SK-N-SH treated with all-trans-retinoic acid at 6 μM for 48 hours (cell line): ENCODE measurements around the gene DYRK4.
A peak's percentile ranks its signal among the peaks of the same experiment; 100 is the strongest.

ENCODE experiments used
- ATAC-seq: fragments of 200-7000 bp; cut with Tn5 transposase; 3 replicates; pipeline ENCODE4 v1.9.1; 2020; ENCODE audit warnings: mild to moderate bottlenecking, moderate library complexity
- ARNTL ChIP-seq: fragments of 450-650 bp; formaldehyde crosslinking; IDR thresholded peaks from 2 replicates; pipeline ENCODE4 v1.5.0; 2020; ENCODE audit warnings: low read depth, mild to moderate bottlenecking, moderate library complexity, borderline replicate concordance
- BACH2 ChIP-seq: fragments of 250-450 bp; sonication (Bioruptor Pico); IDR thresholded peaks from 2 replicates; pipeline ENCODE4 v1.9.0; 2021; ENCODE audit warnings: mild to moderate bottlenecking, borderline replicate concordance
- CSDC2 ChIP-seq: fragments of 250-450 bp; sonication (Bioruptor Pico); IDR thresholded peaks from 2 replicates; pipeline ENCODE4 v1.5.0; 2020; ENCODE audit warnings: mild to moderate bottlenecking, moderate library complexity
- ESRRG ChIP-seq: fragments of 250-450 bp; sonication (Bioruptor Pico); IDR thresholded peaks from 2 replicates; pipeline ENCODE4 v1.6.1; 2021; ENCODE audit warnings: mild to moderate bottlenecking
- GLIS3 ChIP-seq: fragments of 250-450 bp; sonication (Bioruptor Pico); IDR thresholded peaks from 2 replicates; pipeline ENCODE4 v1.5.0; 2020; ENCODE audit warnings: mild to moderate bottlenecking, moderate library complexity
- ISL1 ChIP-seq: fragments of 250-450 bp; sonication (Bioruptor Pico); IDR thresholded peaks from 2 replicates; pipeline ENCODE4 v2.1.2; 2022; ENCODE audit warnings: mild to moderate bottlenecking, moderate library complexity
- OSR1 ChIP-seq: fragments of 250-450 bp; sonication (Bioruptor Pico); IDR thresholded peaks from 2 replicates; pipeline ENCODE4 v1.8.0; 2022; ENCODE audit warnings: moderate library complexity, mild to moderate bottlenecking, inconsistent platforms
- PATZ1 ChIP-seq: fragments of 250-450 bp; sonication (Bioruptor Pico); IDR thresholded peaks from 2 replicates; pipeline ENCODE4 v1.8.0; 2020; ENCODE audit warnings: mild to moderate bottlenecking, moderate library complexity, borderline replicate concordance
- POU6F1 ChIP-seq: fragments of 250-450 bp; sonication (Bioruptor Pico); IDR thresholded peaks from 2 replicates; pipeline ENCODE4 v1.8.0; 2021; ENCODE audit warnings: low read depth, mild to moderate bottlenecking, moderate library complexity, borderline replicate concordance
- PPARA ChIP-seq: fragments of 250-450 bp; sonication (Bioruptor Pico); IDR thresholded peaks from 2 replicates; pipeline ENCODE4 v1.5.0; 2020; ENCODE audit warnings: mild to moderate bottlenecking, borderline replicate concordance
- RARB ChIP-seq: fragments of 250-450 bp; sonication (Bioruptor Pico); IDR thresholded peaks from 2 replicates; pipeline ENCODE4 v1.8.0; 2021; ENCODE audit warnings: mild to moderate bottlenecking, moderate library complexity
- SNAI2 ChIP-seq: fragments of 250-450 bp; sonication (Bioruptor Pico); IDR thresholded peaks from 2 replicates; pipeline ENCODE4 v1.5.0; 2020; ENCODE audit warnings: mild to moderate bottlenecking, moderate library complexity
- TCF4 ChIP-seq: fragments of 250-450 bp; sonication (Bioruptor Pico); IDR thresholded peaks from 2 replicates; pipeline ENCODE4 v1.8.0; 2021; ENCODE audit warnings: mild to moderate bottlenecking, moderate library complexity, borderline replicate concordance
- TOX ChIP-seq: fragments of 250-450 bp; sonication (Bioruptor Pico); IDR thresholded peaks from 2 replicates; pipeline ENCODE4 v1.8.0; 2021; ENCODE audit warnings: mild to moderate bottlenecking, moderate library complexity, borderline replicate concordance
- ZC3H10 ChIP-seq: fragments of 250-450 bp; sonication (Bioruptor Pico); IDR thresholded peaks from 2 replicates; pipeline ENCODE4 v1.5.1; 2021; ENCODE audit warnings: mild to moderate bottlenecking, moderate library complexity
- ZFP3 ChIP-seq: fragments of 250-450 bp; sonication (Bioruptor Pico); IDR thresholded peaks from 2 replicates; pipeline ENCODE4 v1.5.0; 2020; ENCODE audit warnings: mild to moderate bottlenecking, moderate library complexity
- ZFP30 ChIP-seq: fragments of 450-650 bp; formaldehyde crosslinking; IDR thresholded peaks from 2 replicates; pipeline ENCODE4 v1.5.0; 2022; ENCODE audit warnings: mild to moderate bottlenecking, moderate library complexity
- ZNF565 ChIP-seq: fragments of 450-650 bp; formaldehyde crosslinking; conservative IDR thresholded peaks from 2 replicates; pipeline ENCODE4 v1.5.0; 2020; ENCODE audit warnings: low read depth, mild to moderate bottlenecking, moderate library complexity
- ZNF70 ChIP-seq: fragments of 450-650 bp; formaldehyde crosslinking; IDR thresholded peaks from 2 replicates; pipeline ENCODE4 v1.5.0; 2020; ENCODE audit warnings: mild to moderate bottlenecking, moderate library complexity
- ZNF8 ChIP-seq: fragments of 450-650 bp; formaldehyde crosslinking; IDR thresholded peaks from 2 replicates; pipeline ENCODE4 v1.5.0; 2020; ENCODE audit warnings: mild to moderate bottlenecking, moderate library complexity
- TF ChIP-seq, protein P1 (sequence below): fragments of 250-450 bp; sonication (Bioruptor Pico); IDR thresholded peaks from 2 replicates; pipeline ENCODE4 v1.5.1; 2021; ENCODE audit warnings: mild to moderate bottlenecking, moderate library complexity
- TF ChIP-seq, protein P2 (sequence below): fragments of 250-450 bp; sonication (Bioruptor Pico); IDR thresholded peaks from 2 replicates; pipeline ENCODE4 v1.5.0; 2020; ENCODE audit warnings: mild to moderate bottlenecking, moderate library complexity

The DYRK4 gene

GRCh38 chr12:4586500-4586899, 24.5 kb downstream of the DYRK4 start:
- peak; percentile 41; the same call in 2 of the 3 replicates for ATAC-seq
- TF ChIP-seq, protein P1, sequence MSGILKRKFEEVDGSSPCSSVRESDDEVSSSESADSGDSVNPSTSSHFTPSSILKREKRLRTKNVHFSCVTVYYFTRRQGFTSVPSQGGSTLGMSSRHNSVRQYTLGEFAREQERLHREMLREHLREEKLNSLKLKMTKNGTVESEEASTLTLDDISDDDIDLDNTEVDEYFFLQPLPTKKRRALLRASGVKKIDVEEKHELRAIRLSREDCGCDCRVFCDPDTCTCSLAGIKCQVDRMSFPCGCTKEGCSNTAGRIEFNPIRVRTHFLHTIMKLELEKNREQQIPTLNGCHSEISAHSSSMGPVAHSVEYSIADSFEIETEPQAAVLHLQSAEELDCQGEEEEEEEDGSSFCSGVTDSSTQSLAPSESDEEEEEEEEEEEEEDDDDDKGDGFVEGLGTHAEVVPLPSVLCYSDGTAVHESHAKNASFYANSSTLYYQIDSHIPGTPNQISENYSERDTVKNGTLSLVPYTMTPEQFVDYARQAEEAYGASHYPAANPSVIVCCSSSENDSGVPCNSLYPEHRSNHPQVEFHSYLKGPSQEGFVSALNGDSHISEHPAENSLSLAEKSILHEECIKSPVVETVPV (CRISPR knock-in tag), result no peak
- no peak for TF ChIP-seq OSR1 (CRISPR knock-in tag)
- TF ChIP-seq ZNF565, result no peak
- TF ChIP-seq POU6F1 (CRISPR knock-in tag), result no peak
- TF ChIP-seq ARNTL, result no peak
- no peak for TF ChIP-seq TOX (CRISPR knock-in tag)
- no peak for TF ChIP-seq ISL1 (CRISPR knock-in tag)
- no peak for TF ChIP-seq ESRRG (CRISPR knock-in tag)
- TF ChIP-seq RARB (CRISPR knock-in tag), result no peak
- TF ChIP-seq PPARA, result no peak
- no peak for TF ChIP-seq CSDC2 (CRISPR knock-in tag)
- no peak for TF ChIP-seq SNAI2 (CRISPR knock-in tag)
- no peak for TF ChIP-seq ZC3H10 (CRISPR knock-in tag)
- TF ChIP-seq ZNF70 (CRISPR knock-in tag), result no peak
- no peak for TF ChIP-seq TCF4 (CRISPR knock-in tag)
- TF ChIP-seq ZNF8 (CRISPR knock-in tag), result no peak
- no peak for TF ChIP-seq GLIS3 (CRISPR knock-in tag)
- no peak for TF ChIP-seq ZFP30 (CRISPR knock-in tag)
- no peak for TF ChIP-seq ZFP3

DNA sequence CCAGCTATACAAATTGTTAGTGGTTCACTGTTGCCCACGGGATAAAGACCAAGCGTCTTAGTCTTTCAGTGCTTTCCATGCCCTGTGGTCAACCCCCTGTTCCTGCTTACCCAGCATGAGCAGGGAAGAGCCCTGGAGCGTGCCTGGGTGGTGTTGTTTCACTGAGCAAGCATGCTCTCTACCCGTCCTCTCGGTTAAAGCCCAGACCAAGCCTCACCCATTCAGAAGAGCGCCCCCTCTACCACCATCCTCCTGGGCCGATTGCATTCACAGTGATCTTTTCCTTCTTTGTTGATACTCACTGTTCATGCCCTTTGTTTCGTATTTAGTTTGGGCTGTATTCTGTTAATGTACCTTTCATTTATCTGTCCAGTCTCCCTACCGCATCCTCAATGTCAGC, 25.1 kb downstream of the DYRK4 start:
- ATAC-seq, result peak; percentile 77
- TF ChIP-seq PATZ1 (CRISPR knock-in tag) (no peak), ESRRG (CRISPR knock-in tag) (no peak)

DNA sequence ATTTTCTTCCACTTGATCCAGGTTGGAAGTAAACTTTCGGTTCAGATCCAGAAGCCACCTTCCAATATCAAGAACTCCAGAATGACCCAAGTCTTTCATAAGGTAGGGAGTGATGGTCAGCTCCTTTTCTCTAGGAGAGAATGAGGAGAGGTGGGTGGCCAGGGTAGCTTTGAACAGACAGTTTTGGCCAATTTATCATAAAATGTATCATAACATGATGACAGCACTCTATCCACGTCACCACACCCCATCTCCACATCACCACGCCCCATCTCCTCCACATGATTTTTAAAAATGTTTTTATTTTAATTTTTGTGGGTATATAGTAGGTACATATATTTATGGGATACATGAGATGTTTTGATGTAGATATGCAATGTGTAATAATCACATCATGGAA, 26.9 kb downstream of the DYRK4 start:
- ATAC-seq, result no peak
- TF ChIP-seq ESRRG (CRISPR knock-in tag), result no peak
- no peak for TF ChIP-seq ISL1 (CRISPR knock-in tag)

DNA sequence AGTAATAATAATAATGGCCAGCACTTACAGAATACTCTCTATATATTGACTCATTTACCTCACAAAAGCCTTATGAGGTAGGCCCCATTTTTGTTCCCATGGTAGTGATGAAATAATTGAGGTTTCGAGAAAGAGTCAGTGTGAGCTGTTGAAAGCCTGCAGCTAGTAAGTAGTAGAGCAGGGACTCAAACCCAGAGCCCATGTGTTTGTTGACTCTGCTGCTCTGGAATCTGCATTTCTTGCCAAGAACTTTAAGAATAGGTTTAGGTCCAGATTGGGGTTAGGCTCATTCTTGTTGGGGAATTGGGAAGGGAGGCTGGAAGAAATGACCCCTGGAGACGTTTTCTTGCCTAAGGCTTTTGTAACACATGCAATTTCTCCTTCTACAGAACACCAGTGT, 27.9 kb downstream of the DYRK4 start:
- TF ChIP-seq, protein P2, sequence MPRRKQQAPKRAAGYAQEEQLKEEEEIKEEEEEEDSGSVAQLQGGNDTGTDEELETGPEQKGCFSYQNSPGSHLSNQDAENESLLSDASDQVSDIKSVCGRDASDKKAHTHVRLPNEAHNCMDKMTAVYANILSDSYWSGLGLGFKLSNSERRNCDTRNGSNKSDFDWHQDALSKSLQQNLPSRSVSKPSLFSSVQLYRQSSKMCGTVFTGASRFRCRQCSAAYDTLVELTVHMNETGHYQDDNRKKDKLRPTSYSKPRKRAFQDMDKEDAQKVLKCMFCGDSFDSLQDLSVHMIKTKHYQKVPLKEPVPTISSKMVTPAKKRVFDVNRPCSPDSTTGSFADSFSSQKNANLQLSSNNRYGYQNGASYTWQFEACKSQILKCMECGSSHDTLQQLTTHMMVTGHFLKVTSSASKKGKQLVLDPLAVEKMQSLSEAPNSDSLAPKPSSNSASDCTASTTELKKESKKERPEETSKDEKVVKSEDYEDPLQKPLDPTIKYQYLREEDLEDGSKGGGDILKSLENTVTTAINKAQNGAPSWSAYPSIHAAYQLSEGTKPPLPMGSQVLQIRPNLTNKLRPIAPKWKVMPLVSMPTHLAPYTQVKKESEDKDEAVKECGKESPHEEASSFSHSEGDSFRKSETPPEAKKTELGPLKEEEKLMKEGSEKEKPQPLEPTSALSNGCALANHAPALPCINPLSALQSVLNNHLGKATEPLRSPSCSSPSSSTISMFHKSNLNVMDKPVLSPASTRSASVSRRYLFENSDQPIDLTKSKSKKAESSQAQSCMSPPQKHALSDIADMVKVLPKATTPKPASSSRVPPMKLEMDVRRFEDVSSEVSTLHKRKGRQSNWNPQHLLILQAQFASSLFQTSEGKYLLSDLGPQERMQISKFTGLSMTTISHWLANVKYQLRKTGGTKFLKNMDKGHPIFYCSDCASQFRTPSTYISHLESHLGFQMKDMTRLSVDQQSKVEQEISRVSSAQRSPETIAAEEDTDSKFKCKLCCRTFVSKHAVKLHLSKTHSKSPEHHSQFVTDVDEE (CRISPR knock-in tag), result no peak
- TF ChIP-seq ZFP30 (CRISPR knock-in tag), result no peak
- no peak for TF ChIP-seq RARB (CRISPR knock-in tag)
- TF ChIP-seq ARNTL, result no peak
- no peak for TF ChIP-seq GLIS3 (CRISPR knock-in tag)
- no peak for TF ChIP-seq BACH2
- no peak for TF ChIP-seq ZC3H10 (CRISPR knock-in tag)
- no peak for TF ChIP-seq SNAI2 (CRISPR knock-in tag)
- no peak for TF ChIP-seq TOX (CRISPR knock-in tag)
- no peak for TF ChIP-seq PATZ1 (CRISPR knock-in tag)
- TF ChIP-seq ZFP3, result no peak
- TF ChIP-seq ZNF70 (CRISPR knock-in tag), result no peak
- TF ChIP-seq PPARA, result no peak
- TF ChIP-seq TCF4 (CRISPR knock-in tag), result no peak
- TF ChIP-seq CSDC2 (CRISPR knock-in tag), result no peak
- no peak for TF ChIP-seq ISL1 (CRISPR knock-in tag)
- no peak for TF ChIP-seq POU6F1 (CRISPR knock-in tag)
- TF ChIP-seq ESRRG (CRISPR knock-in tag), result no peak
- no peak for ATAC-seq
